HG02938 (cell line): ENCODE data around the gene GALNT2.

Experiments
- ATAC-seq: cut with Tn5 transposase; IDR thresholded peaks from one replicate; pipeline ENCODE4 v1.9.1; 2021; ENCODE audit warnings: mild to moderate bottlenecking, moderate library complexity; ENCODE audit not compliant: unreplicated experiment

GALNT2 gene

GRCh38 chr1:230127105-230128054 lies 60.3 kb downstream of the GALNT2 start:
- ATAC-seq = no peak

DNA sequence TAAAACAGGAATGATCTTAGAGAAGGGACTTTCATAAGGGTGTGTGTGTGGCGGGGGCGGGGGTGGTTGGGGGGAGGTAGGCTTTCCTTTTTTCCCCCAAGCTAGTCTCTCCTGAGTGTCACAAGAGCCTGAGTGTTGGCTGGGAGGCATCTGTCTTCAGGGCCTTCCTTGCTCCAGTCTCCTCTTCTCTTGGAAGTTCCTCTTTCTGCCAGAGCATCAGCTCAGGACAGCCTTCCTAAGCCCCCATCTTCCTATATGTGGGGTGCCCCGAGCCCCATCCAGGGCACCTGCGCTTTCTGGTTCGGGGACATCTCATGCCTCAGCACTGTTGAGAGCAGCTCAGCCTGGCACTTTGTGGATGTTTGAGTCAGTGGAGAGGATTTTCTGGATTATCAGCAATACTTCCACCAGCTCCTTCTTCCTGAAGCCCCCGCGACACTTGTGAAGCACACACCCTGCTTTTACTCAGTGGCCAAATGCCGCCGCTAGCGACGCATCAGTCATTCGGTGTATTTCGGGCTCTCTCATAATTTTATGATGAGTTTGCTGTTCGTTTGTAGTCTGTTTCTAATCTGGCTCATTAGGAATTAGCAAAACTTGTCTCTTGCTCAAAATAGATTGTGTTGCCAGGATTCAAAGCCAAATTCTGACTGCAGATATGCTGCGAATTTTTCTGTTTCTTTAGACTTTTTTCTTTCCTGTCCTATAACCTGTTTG lies 61.7 kb downstream of the GALNT2 start:
- ATAC-seq = no peak

DNA sequence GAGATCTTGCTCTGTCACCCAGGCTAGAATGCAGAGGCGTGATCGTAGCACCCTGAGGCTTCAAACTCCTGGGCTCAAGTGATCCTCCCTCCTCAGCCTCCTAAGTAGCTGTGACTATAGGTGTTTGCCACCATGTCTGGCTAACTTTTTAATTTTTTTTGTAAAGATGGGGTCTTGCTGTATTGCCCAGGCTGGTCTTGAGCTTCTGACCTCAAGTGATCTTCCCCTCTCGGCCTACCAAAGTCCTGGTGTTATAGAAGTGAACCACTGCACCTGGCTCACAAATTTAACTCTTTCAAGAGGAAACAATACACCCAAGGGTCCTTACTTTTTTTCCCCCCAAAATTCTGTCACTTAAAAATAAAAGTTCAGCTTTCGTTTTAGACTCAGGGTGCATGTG lies 62.3 kb downstream of the GALNT2 start:
- no peak for ATAC-seq

GRCh38 chr1:230130172-230130944 lies 63.3 kb downstream of the GALNT2 start:
- ATAC-seq = no peak

DNA sequence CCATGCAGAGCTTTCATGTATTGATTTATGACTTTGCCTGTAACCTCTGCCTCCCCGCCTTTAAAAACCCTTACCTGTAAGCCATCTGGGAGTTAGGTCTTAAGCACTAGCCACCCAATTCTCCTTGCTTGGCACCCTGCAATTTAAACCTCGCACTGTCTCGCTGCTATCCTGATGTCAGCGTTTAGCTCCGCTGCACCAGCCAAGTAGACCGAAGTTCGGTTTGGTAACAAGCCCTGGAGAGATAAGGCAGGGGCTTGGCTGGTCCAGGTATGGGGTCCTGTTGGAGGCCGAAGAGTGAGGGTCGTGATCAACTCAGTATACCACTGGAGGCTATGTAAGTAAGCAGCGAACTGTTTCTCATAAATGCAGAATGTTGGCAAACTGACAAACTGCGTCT lies 64.4 kb downstream of the GALNT2 start:
- ATAC-seq = no peak

- no peak for ATAC-seq
These were observed 65.7 kb downstream of the GALNT2 start for GRCh38 chr1:230132758-230133157.

DNA sequence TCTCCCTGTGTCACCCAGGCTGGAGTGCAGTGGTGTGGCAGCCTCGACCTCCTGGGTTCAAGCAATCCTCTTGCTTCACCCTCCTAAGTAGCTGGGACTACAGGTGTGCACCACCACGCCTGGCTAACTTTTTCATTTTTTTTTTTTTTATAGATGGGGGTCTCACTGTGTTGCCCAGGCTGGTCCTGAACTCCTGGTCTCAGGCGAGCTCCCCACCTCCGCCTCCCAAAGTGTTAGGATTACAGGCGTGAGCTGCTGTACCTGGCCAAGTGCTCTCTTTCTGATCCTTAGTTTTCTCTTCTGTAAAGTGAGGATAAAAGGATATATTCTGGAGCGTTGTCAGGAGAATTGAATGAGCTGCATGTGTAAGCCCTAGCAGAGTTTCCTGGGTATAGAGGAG lies 68.7 kb downstream of the GALNT2 start:
- no peak for ATAC-seq

GRCh38 chr1:230136453-230137336 lies 69.7 kb downstream of the GALNT2 start:
- ATAC-seq = no peak

DNA sequence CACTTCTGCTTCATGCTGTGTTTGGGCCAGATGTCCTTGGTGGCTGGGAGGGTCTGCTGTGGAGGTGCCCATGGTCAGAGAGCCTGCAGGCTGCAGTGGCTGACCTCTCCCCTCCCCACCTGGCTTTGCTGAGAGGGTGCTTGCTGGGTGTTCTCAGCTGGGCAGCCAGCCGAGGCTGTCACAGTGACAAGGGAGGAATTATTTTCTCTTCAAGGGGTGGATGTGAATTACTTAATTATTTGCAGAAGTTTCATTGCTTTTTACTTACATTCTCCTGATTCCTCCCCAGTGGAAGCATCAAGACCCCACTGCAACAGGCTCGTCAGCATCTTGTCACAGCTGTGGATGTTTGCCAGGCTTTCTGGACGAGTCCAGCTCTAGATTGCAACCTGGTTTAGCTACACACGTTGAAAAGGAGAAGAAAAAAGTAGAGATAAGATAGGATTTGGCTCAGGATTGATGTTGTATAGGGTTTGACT lies 70.3 kb downstream of the GALNT2 start:
- no peak for ATAC-seq

- no peak for ATAC-seq
These were observed 71.7 kb downstream of the GALNT2 start for GRCh38 chr1:230138561-230139239.

- ATAC-seq = no peak
These were observed 72.3 kb downstream of the GALNT2 start for GRCh38 chr1:230139315-230139714.

DNA sequence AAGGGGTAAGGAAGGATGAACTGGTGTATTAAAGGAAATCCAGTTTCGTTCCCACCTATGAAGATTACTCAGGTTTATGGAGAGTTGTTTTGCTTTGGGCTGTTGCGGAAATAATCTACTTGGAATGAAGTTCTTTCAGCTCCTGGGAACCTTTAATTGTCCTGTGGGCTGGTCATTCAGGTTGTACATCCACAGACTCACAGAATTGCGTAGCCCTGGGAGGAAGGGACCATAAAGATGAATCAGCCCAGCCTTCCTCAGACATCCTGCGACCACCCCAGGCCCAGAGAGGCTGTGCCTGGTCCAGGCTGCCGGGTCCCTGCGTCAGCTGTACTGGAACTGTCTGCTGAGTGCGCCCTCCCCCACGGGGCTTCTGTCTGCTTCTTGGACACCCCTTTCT lies 72.7 kb downstream of the GALNT2 start:
- no peak for ATAC-seq

GRCh38 chr1:230140221-230141020 lies 73.4 kb downstream of the GALNT2 start:
- no peak for ATAC-seq

GRCh38 chr1:230141021-230141648 lies 74.1 kb downstream of the GALNT2 start:
- no peak for ATAC-seq

GRCh38 chr1:230141797-230142607 lies 75.0 kb downstream of the GALNT2 start:
- no peak for ATAC-seq

- no peak for ATAC-seq
These were observed 75.7 kb downstream of the GALNT2 start for GRCh38 chr1:230142608-230143210.

- ATAC-seq = no peak
These were observed 76.5 kb downstream of the GALNT2 start for GRCh38 chr1:230143534-230143933.
